ENCODE data around the gene TM7SF2. TPM values are rescaled to one million over a fixed set of nuclear protein-coding genes. Genes with fewer than 3 reads are reported as not detected.

TM7SF2 gene
- total and polyA plus RNA-seq, 2 of the 13 experiments (the other 11 are each of a cell fraction or from before 2014, with no cell fraction given) = 56.0 to 66.9 TPM

- TF ChIP-seq STAT6 (CRISPR knock-in tag; IDR thresholded peaks at IDR 0.05; ENCODE audit: borderline replicate concordance) (no peak), ATF7 (IDR thresholded peaks at IDR 0.05) (no peak), ATF7 (CRISPR knock-in tag; IDR thresholded peaks at IDR 0.05) (no peak), ZNF746 (CRISPR knock-in tag; IDR thresholded peaks at IDR 0.05) (no peak), CSRNP1 (CRISPR knock-in tag; IDR thresholded peaks at IDR 0.05) (0 out of 2 replicates have a peak, but pooled peaks have one; percentile 31), ATF7-NPFF (CRISPR knock-in tag; IDR thresholded peaks at IDR 0.05; ENCODE audit: low read depth) (no peak), ZNF468 (CRISPR knock-in tag; IDR thresholded peaks at IDR 0.05) (no peak), SMC3 (IDR thresholded peaks at IDR 0.05; ENCODE audit: low read length) (no peak), TAF15 (IDR thresholded peaks at IDR 0.05; ENCODE audit: low read depth, low read length, poor library complexity, severe bottlenecking) (no peak), POLR2AphosphoS2 (IDR thresholded peaks at IDR 0.05; ENCODE audit: low read depth, low read length) (peak; percentile 44; the same call in 1 of the 2 replicates), CHD4 (IDR thresholded peaks at IDR 0.05; ENCODE audit: borderline replicate concordance, low read length) (no peak)
These were observed 3.9 kb downstream of the TM7SF2 start (continued) for GRCh38 chr11:65115361-65116082.

Measured in HepG2 (cell line).